Peyer's patch (tissue), 4 donors: ENCODE measurements around the gene ADAM12.

ENCODE experiments used
- POLR2A ChIP-seq, 2 donors: fragments of 450-650 bp; IDR thresholded peaks; one replicate each; pipeline ENCODE4 v1.5.1; 2017; ENCODE audit warnings: antibody characterized with exemption in 2 of 2, mild to moderate bottlenecking in 2 of 2, moderate library complexity in 2 of 2
- TF ChIP-seq, protein P1 (sequence below), 6 experiments: fragments of 450-650 bp in 4 of 6; fragments of 200-600 bp in 2 of 6; sonication (generic) in 1 of 6; IDR thresholded peaks; one replicate each; pipeline ENCODE4 v1.5.1; 2017 to 2019; ENCODE audit warnings: antibody characterized with exemption in 6 of 6, mild to moderate bottlenecking in 3 of 6, moderate library complexity in 1 of 6

DNA sequence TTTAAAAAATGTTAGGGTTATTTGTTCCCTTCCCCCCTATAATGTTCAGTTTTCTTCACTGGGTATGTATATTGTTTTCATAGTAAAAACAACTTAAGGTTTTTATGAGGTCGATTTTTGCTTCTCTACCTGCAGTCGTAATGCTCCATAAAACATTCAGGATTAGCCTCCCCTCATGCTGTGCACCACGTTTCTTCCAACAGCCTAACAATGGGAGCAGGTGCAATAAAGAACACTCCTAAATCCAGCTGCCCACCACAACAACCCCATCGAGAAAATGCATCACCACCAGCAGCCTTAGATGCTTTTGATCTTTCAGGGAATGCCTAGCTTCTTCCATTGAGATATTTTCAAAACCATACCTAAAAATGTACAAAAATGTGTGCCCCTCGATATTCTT is 111.1 kb downstream of the ADAM12 start:
- TF ChIP-seq, protein P1, sequence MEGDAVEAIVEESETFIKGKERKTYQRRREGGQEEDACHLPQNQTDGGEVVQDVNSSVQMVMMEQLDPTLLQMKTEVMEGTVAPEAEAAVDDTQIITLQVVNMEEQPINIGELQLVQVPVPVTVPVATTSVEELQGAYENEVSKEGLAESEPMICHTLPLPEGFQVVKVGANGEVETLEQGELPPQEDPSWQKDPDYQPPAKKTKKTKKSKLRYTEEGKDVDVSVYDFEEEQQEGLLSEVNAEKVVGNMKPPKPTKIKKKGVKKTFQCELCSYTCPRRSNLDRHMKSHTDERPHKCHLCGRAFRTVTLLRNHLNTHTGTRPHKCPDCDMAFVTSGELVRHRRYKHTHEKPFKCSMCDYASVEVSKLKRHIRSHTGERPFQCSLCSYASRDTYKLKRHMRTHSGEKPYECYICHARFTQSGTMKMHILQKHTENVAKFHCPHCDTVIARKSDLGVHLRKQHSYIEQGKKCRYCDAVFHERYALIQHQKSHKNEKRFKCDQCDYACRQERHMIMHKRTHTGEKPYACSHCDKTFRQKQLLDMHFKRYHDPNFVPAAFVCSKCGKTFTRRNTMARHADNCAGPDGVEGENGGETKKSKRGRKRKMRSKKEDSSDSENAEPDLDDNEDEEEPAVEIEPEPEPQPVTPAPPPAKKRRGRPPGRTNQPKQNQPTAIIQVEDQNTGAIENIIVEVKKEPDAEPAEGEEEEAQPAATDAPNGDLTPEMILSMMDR (IDR thresholded peaks at IDR 0.05): no peak
- TF ChIP-seq POLR2A (IDR thresholded peaks at IDR 0.05): no peak
